SK-N-DZ (cell line): Measurements from ENCODE around the gene PACSIN1.
A peak's percentile ranks its signal among the peaks of the same experiment; 100 is the strongest.

Source experiments
- DNase-seq: peaks from one replicate; pipeline ENCODE4 v3.0.0-alpha.2; 2015; ENCODE audit warnings: low spot score

Gene PACSIN1

GRCh38 chr6:34560366-34561226 is 94.7 kb downstream of the PACSIN1 start:
- DNase-seq = peak; percentile 47

GRCh38 chr6:34561227-34561530 is 95.3 kb downstream of the PACSIN1 start:
- no peak for DNase-seq

- no peak for DNase-seq
These were observed 96.5 kb downstream of the PACSIN1 start for GRCh38 chr6:34562350-34562749.

GRCh38 chr6:34562861-34563512 is 97.1 kb downstream of the PACSIN1 start:
- no peak for DNase-seq

GRCh38 chr6:34563513-34563870 is 97.6 kb downstream of the PACSIN1 start:
- DNase-seq = no peak

GRCh38 chr6:34564181-34564580 is 98.3 kb downstream of the PACSIN1 start:
- DNase-seq = no peak

- peak; percentile 21 for DNase-seq
These were observed 99.9 kb downstream of the PACSIN1 start for GRCh38 chr6:34565722-34566137.

- no peak for DNase-seq
These were observed 101.1 kb downstream of the PACSIN1 start for GRCh38 chr6:34566830-34567546.

- no peak for DNase-seq
These were observed 102.7 kb downstream of the PACSIN1 start for GRCh38 chr6:34568341-34569201.

GRCh38 chr6:34569361-34569973 is 103.6 kb downstream of the PACSIN1 start:
- no peak for DNase-seq

- no peak for DNase-seq
These were observed 104.4 kb downstream of the PACSIN1 start for GRCh38 chr6:34570066-34570833.

- no peak for DNase-seq
These were observed 105.5 kb downstream of the PACSIN1 start for GRCh38 chr6:34571388-34571787.

- DNase-seq = no peak
These were observed 106.1 kb downstream of the PACSIN1 start for GRCh38 chr6:34572021-34572420.

- DNase-seq = no peak
These were observed 106.7 kb downstream of the PACSIN1 start for GRCh38 chr6:34572585-34572984.

GRCh38 chr6:34573567-34574183 is 107.8 kb downstream of the PACSIN1 start:
- DNase-seq = no peak

- no peak for DNase-seq
These were observed 108.9 kb downstream of the PACSIN1 start for GRCh38 chr6:34574647-34575293.

- DNase-seq = no peak
These were observed 109.5 kb downstream of the PACSIN1 start for GRCh38 chr6:34575326-34575725.

- DNase-seq = no peak
These were observed 110.5 kb downstream of the PACSIN1 start for GRCh38 chr6:34576286-34576955.
